ENCODE results near the gene GTPBP3.

GTPBP3 gene

GRCh38 chr19:17336872-17337674, at the start of gene GTPBP3:
Gene GTPBP3, plus strand, starts transcription at chr19:17337553. Its CDS starts 59 bp downstream, at chr19:17337612.
- Histone ChIP-seq H3K9me2 (replicated peaks; ENCODE audit: low read depth, low read length) (no peaks in the 10 kb centered on the region), H3K36me3 (ENCODE audit: insufficient read depth, low read length) (0 out of 2 replicates have a peak, but pooled peaks cover 3% of the 10 kb centered on the region), H3K4me1 (ENCODE audit: insufficient read depth, low read length, poor library complexity, severe bottlenecking) (peaks cover 27% of the 10 kb centered on the region), H4K20me1 (ENCODE audit: insufficient read depth, low read length, poor library complexity, severe bottlenecking) (peaks cover 6% of the 10 kb centered on the region), H3F3A (ENCODE audit: low read depth) (peaks cover 6% of the 10 kb centered on the region; the same call in 1 of the 2 replicates), H3K79me2 (ENCODE audit: insufficient read depth, low read length) (peaks cover 19% of the 10 kb centered on the region; the same call in 1 of the 2 replicates), H3K27me3 (ENCODE audit: insufficient read depth, low read length, poor library complexity, severe bottlenecking) (no peaks in the 10 kb centered on the region), H2AFZ (ENCODE audit: low read length) (peak within 1 kb of the TSS; percentile 94), H3K9ac (ENCODE audit: low read depth, low read length, poor library complexity, severe bottlenecking) (peak within 1 kb of the TSS; percentile 85), H3K4me3 (ENCODE audit: low read length, poor library complexity, severe bottlenecking) (peak within 1 kb of the TSS; percentile 87), H3K9me3 (ENCODE audit: insufficient read depth, low read depth, low read length) (no peaks in the 10 kb centered on the region), H3K4me2 (ENCODE audit: low read depth, low read length, poor library complexity, severe bottlenecking) (peak within 1 kb of the TSS; percentile 64)
- TF ChIP-seq CTCF (conservative IDR thresholded peaks at IDR 0.05; ENCODE audit: low read length) (no peak), EZH2phosphoT487 (IDR thresholded peaks at IDR 0.05; ENCODE audit: borderline replicate concordance) (no peak)

- H2AFZ ChIP-seq (ENCODE audit: low read length): no peak overlapping the region
- H3K27me3 ChIP-seq (ENCODE audit: insufficient read depth, low read length, poor library complexity, severe bottlenecking): no peaks in the 10 kb centered on the region
- no peaks in the 10 kb centered on the region for H4K20me1 ChIP-seq (ENCODE audit: insufficient read depth, low read length, poor library complexity, severe bottlenecking)
- H3K36me3 ChIP-seq (ENCODE audit: insufficient read depth, low read length): no peaks in the 10 kb centered on the region
- no peaks in the 10 kb centered on the region for H3F3A ChIP-seq (ENCODE audit: low read depth)
- no peak overlapping the region for H3K9ac ChIP-seq (ENCODE audit: low read depth, low read length, poor library complexity, severe bottlenecking)
- H3K4me1 ChIP-seq (ENCODE audit: insufficient read depth, low read length, poor library complexity, severe bottlenecking): no peaks in the 10 kb centered on the region
- no peaks in the 10 kb centered on the region for H3K9me2 ChIP-seq (replicated peaks; ENCODE audit: low read depth, low read length)
- H3K9me3 ChIP-seq (ENCODE audit: insufficient read depth, low read depth, low read length): no peaks in the 10 kb centered on the region
- TF ChIP-seq CTCF (conservative IDR thresholded peaks at IDR 0.05; ENCODE audit: low read length): no peak
- no peak for TF ChIP-seq EZH2phosphoT487 (IDR thresholded peaks at IDR 0.05; ENCODE audit: borderline replicate concordance)
- no peak overlapping the region for H3K4me2 ChIP-seq (ENCODE audit: low read depth, low read length, poor library complexity, severe bottlenecking)
- H3K4me3 ChIP-seq (ENCODE audit: low read length, poor library complexity, severe bottlenecking): no peak overlapping the region
- H3K79me2 ChIP-seq (ENCODE audit: insufficient read depth, low read length): no peaks in the 10 kb centered on the region
Measured at GRCh38 chr19:17289489-17289888, 47.9 kb upstream of the GTPBP3 start.

GRCh38 chr19:17292301-17293074, 44.9 kb upstream of the GTPBP3 start:
- H3K9me2 ChIP-seq (replicated peaks; ENCODE audit: low read depth, low read length): no peaks in the 10 kb centered on the region
- no peak overlapping the region for H3K4me3 ChIP-seq (ENCODE audit: low read length, poor library complexity, severe bottlenecking)
- TF ChIP-seq EZH2phosphoT487 (IDR thresholded peaks at IDR 0.05; ENCODE audit: borderline replicate concordance): no peak
- peak; percentile 60 for TF ChIP-seq CTCF (conservative IDR thresholded peaks at IDR 0.05; ENCODE audit: low read length)
- H3K36me3 ChIP-seq (ENCODE audit: insufficient read depth, low read length): no peaks in the 10 kb centered on the region
- no peaks in the 10 kb centered on the region for H3K27me3 ChIP-seq (ENCODE audit: insufficient read depth, low read length, poor library complexity, severe bottlenecking)
- no peak overlapping the region for H2AFZ ChIP-seq (ENCODE audit: low read length)
- H3K79me2 ChIP-seq (ENCODE audit: insufficient read depth, low read length): no peaks in the 10 kb centered on the region
- H3F3A ChIP-seq (ENCODE audit: low read depth): no peaks in the 10 kb centered on the region
- H4K20me1 ChIP-seq (ENCODE audit: insufficient read depth, low read length, poor library complexity, severe bottlenecking): no peaks in the 10 kb centered on the region
- no peak overlapping the region for H3K4me2 ChIP-seq (ENCODE audit: low read depth, low read length, poor library complexity, severe bottlenecking)
- H3K9me3 ChIP-seq (ENCODE audit: insufficient read depth, low read depth, low read length): no peaks in the 10 kb centered on the region
- no peak overlapping the region for H3K9ac ChIP-seq (ENCODE audit: low read depth, low read length, poor library complexity, severe bottlenecking)
- H3K4me1 ChIP-seq (ENCODE audit: insufficient read depth, low read length, poor library complexity, severe bottlenecking): no peaks in the 10 kb centered on the region
